CD4-positive, alpha-beta T cell treated with Interleukin-1 beta for 1 hour (primary cell): Measurements from ENCODE around the gene SH2B3.
"Not testable (repeated sequence)": the region's sequence is repeated elsewhere in the genome, so short reads cannot be mapped to it uniquely, and the experiment has no call there.

Source experiments
- DNase-seq, 2 donors: peaks; one replicate each; pipeline ENCODE4 v3.0.0-alpha.2; 2020 to 2022

The SH2B3 gene

GRCh38 chr12:111405859-111406473, at the start of gene SH2B3:
Gene SH2B3, plus strand, starts transcription at chr12:111405923. Its CDS starts 12,223 bp downstream, at chr12:111418146.
- DNase-seq: no peak

GRCh38 chr12:111359231-111359913, 46.4 kb upstream of the SH2B3 start:
- no peak for DNase-seq

GRCh38 chr12:111359914-111360276, 45.8 kb upstream of the SH2B3 start:
- DNase-seq: no peak

- no peak for DNase-seq
Observed at GRCh38 chr12:111360325-111360930, 45.3 kb upstream of the SH2B3 start.

GRCh38 chr12:111361073-111361716, 44.5 kb upstream of the SH2B3 start:
- no peak for DNase-seq

GRCh38 chr12:111361717-111362576, 43.8 kb upstream of the SH2B3 start:
- no peak for DNase-seq

- DNase-seq: no peak
Observed at GRCh38 chr12:111362687-111363475, 42.8 kb upstream of the SH2B3 start.

GRCh38 chr12:111363578-111363977, 42.1 kb upstream of the SH2B3 start:
- no peak for DNase-seq

GRCh38 chr12:111366075-111366474, 39.6 kb upstream of the SH2B3 start:
- DNase-seq: no peak

GRCh38 chr12:111366583-111366982, 39.1 kb upstream of the SH2B3 start:
- no peak for DNase-seq

- no peak for DNase-seq
Observed at GRCh38 chr12:111367661-111368221, 38.0 kb upstream of the SH2B3 start.

- no peak for DNase-seq
Observed at GRCh38 chr12:111368291-111368787, 37.4 kb upstream of the SH2B3 start.

- peak; percentile 75 to 77 for DNase-seq
Observed at GRCh38 chr12:111368788-111369495, 36.8 kb upstream of the SH2B3 start, which contains the start of gene PHETA1. Gene PHETA1, minus strand, starts transcription at chr12:111369095. Its CDS starts 5,668 bp downstream, at chr12:111363427.

GRCh38 chr12:111369496-111370220, 36.1 kb upstream of the SH2B3 start:
- DNase-seq: no peak

- not testable (repeated sequence) for DNase-seq
Observed at GRCh38 chr12:111373231-111373630, 32.5 kb upstream of the SH2B3 start.

- no peak for DNase-seq
Observed at GRCh38 chr12:111377440-111377839, 28.3 kb upstream of the SH2B3 start.

GRCh38 chr12:111379942-111380554, 25.7 kb upstream of the SH2B3 start:
- no peak for DNase-seq

GRCh38 chr12:111384596-111384995, 21.1 kb upstream of the SH2B3 start:
- no peak for DNase-seq

GRCh38 chr12:111386885-111387284, 18.8 kb upstream of the SH2B3 start:
- DNase-seq: no peak
